Suprapubic skin (tissue), 4 donors: ENCODE measurements around the gene CST3.

ENCODE experiments used
- EP300 ChIP-seq: sonication (generic); formaldehyde crosslinking; IDR thresholded peaks from one replicate; pipeline ENCODE4 v1.6.1; 2017; ENCODE audit warnings: antibody characterized with exemption
- POLR2AphosphoS5 ChIP-seq, 3 donors: sonication (generic); formaldehyde crosslinking; IDR thresholded peaks; one replicate each; pipeline ENCODE4 v1.6.1; 2017; ENCODE audit warnings: antibody characterized with exemption in 3 of 3
- TF ChIP-seq, protein P1 (sequence below), 2 donors: fragments of 200-600 bp in 1 of 2; fragments of 450-650 bp in 1 of 2; sonication (generic) in 1 of 2; IDR thresholded peaks; one replicate each; pipeline ENCODE4 v1.5.1; 2016 to 2019; ENCODE audit warnings: antibody characterized with exemption in 2 of 2, mild to moderate bottlenecking in 1 of 2, moderate library complexity in 1 of 2

DNA sequence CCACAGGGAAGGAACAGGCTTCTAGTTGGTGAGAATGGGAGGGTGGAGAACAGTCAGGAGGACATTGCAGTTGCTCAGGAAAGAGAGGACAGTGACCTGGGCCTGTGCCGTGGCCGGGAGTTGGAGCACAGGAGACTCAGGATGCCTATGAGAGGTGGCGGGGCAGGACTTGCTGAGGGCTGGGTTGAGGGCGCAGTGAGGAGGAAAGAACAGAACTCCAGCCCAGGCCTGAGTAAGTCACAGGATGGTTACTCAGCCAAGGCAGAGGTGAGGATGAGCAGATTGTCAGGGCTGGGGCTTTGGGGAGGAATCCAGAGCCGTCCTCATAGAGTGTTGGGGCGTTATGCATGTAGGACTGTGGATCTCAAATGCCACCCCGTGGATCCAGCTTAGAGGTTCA lies 29.9 kb upstream of the CST3 start:
- no peak for TF ChIP-seq EP300
- TF ChIP-seq, protein P1, sequence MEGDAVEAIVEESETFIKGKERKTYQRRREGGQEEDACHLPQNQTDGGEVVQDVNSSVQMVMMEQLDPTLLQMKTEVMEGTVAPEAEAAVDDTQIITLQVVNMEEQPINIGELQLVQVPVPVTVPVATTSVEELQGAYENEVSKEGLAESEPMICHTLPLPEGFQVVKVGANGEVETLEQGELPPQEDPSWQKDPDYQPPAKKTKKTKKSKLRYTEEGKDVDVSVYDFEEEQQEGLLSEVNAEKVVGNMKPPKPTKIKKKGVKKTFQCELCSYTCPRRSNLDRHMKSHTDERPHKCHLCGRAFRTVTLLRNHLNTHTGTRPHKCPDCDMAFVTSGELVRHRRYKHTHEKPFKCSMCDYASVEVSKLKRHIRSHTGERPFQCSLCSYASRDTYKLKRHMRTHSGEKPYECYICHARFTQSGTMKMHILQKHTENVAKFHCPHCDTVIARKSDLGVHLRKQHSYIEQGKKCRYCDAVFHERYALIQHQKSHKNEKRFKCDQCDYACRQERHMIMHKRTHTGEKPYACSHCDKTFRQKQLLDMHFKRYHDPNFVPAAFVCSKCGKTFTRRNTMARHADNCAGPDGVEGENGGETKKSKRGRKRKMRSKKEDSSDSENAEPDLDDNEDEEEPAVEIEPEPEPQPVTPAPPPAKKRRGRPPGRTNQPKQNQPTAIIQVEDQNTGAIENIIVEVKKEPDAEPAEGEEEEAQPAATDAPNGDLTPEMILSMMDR (IDR thresholded peaks at IDR 0.05) = no peak
- no peak for TF ChIP-seq POLR2AphosphoS5 (IDR thresholded peaks at IDR 0.05)
